HL-60/S4 treated with phorbol 12-myristate 13-acetate at 8.2 ng/mL for 4 days and 3 days (cell line): Measurements from ENCODE around the gene NAGS.
"Not testable (repeated sequence)": the region's sequence is repeated elsewhere in the genome, so short reads cannot be mapped to it uniquely, and the experiment has no call there.

ENCODE experiments used
- in situ Hi-C: fragments of 300-500 bp; cut with MboI; formaldehyde crosslinking; loops from 2 replicates; pipeline ENCODE4 v1.15.0; 2022; ENCODE audit warnings: low sequenced_read_pairs

Gene NAGS

GRCh38 chr17:44004077-44004760 lies at the start of gene NAGS:
NAGS (plus strand) TSS chr17:44004622; CDS start chr17:44004664, 42 bp downstream.
- in situ Hi-C loops, result no loop called here

GRCh38 chr17:43956222-43956621 lies 48.2 kb upstream of the NAGS start:
- in situ Hi-C loops, result no loop called here

- in situ Hi-C loops, result no loop called here
Measured at GRCh38 chr17:43958748-43959352, 45.6 kb upstream of the NAGS start.

GRCh38 chr17:43961292-43961691 lies 43.1 kb upstream of the NAGS start:
- in situ Hi-C loops, result not testable (repeated sequence)

- in situ Hi-C loops, result no loop called here
Measured at GRCh38 chr17:43961954-43962353, 42.5 kb upstream of the NAGS start.

- in situ Hi-C loops, result no loop called here
Measured at GRCh38 chr17:43962479-43962878, 41.9 kb upstream of the NAGS start.

- in situ Hi-C loops, result no loop called here
Measured at GRCh38 chr17:43966276-43966675, 38.1 kb upstream of the NAGS start.

- in situ Hi-C loops, result no loop called here
Measured at GRCh38 chr17:43967251-43967875, 37.1 kb upstream of the NAGS start.

- in situ Hi-C loops, result no loop called here
Measured at GRCh38 chr17:43970366-43970765, 34.1 kb upstream of the NAGS start.

GRCh38 chr17:43971436-43971835 lies 33.0 kb upstream of the NAGS start:
- in situ Hi-C loops, result not testable (repeated sequence)

GRCh38 chr17:43972444-43973212 lies 31.8 kb upstream of the NAGS start:
- in situ Hi-C loops, result not testable (repeated sequence)

- in situ Hi-C loops, result no loop called here
Measured at GRCh38 chr17:43974382-43975266, 29.8 kb upstream of the NAGS start.

GRCh38 chr17:43975898-43976297 lies 28.5 kb upstream of the NAGS start:
- in situ Hi-C loops, result no loop called here

GRCh38 chr17:43976963-43977837 lies 27.2 kb upstream of the NAGS start:
- in situ Hi-C loops, result no loop called here

GRCh38 chr17:43978078-43978477 lies 26.3 kb upstream of the NAGS start:
- in situ Hi-C loops, result no loop called here

GRCh38 chr17:43979011-43979410 lies 25.4 kb upstream of the NAGS start:
- in situ Hi-C loops, result no loop called here

GRCh38 chr17:43979671-43980070 lies 24.8 kb upstream of the NAGS start:
- in situ Hi-C loops, result no loop called here

- in situ Hi-C loops, result no loop called here
Measured at GRCh38 chr17:43982171-43982570, 22.3 kb upstream of the NAGS start.

GRCh38 chr17:43983196-43983514 lies 21.3 kb upstream of the NAGS start:
- in situ Hi-C loops, result no loop called here
